IPS-18a (cell line): ENCODE measurements around the gene SLC17A3.

ENCODE experiments used
- H3K27ac ChIP-seq: one replicate; pipeline ENCODE4 v1.5.1; 2013; ENCODE audit warnings: low read length
- H3K27me3 ChIP-seq: one replicate; pipeline ENCODE4 v1.6.1; 2013; ENCODE audit warnings: mild to moderate bottlenecking, low read length; ENCODE audit not compliant: control insufficient read depth, insufficient read depth
- H3K36me3 ChIP-seq: one replicate; pipeline ENCODE4 v1.6.1; 2013; ENCODE audit warnings: low read depth, low read length; ENCODE audit not compliant: control insufficient read depth
- H3K4me1 ChIP-seq: one replicate; pipeline ENCODE4 v1.6.1; 2013; ENCODE audit warnings: low read depth, low read length; ENCODE audit not compliant: control insufficient read depth
- H3K4me3 ChIP-seq: one replicate; pipeline ENCODE4 v1.5.1; 2013; ENCODE audit warnings: low read length
- H3K9ac ChIP-seq: one replicate; pipeline ENCODE4 v1.6.1; 2013; ENCODE audit warnings: mild to moderate bottlenecking, low read length, moderate library complexity
- H3K9me3 ChIP-seq: one replicate; pipeline ENCODE4 v1.6.1; 2013; ENCODE audit warnings: low read depth, low read length; ENCODE audit not compliant: control insufficient read depth

Gene SLC17A3

GRCh38 chr6:25886066-25886465, 12.0 kb upstream of the SLC17A3 start:
- H3K9ac ChIP-seq, result no peak overlapping the region
- no peaks in the 10 kb centered on the region for H3K36me3 ChIP-seq
- H3K4me1 ChIP-seq, result no peaks in the 10 kb centered on the region
- no peaks in the 10 kb centered on the region for H3K27me3 ChIP-seq
- no peak overlapping the region for H3K27ac ChIP-seq
- H3K4me3 ChIP-seq, result no peak overlapping the region
- no peaks in the 10 kb centered on the region for H3K9me3 ChIP-seq

GRCh38 chr6:25883991-25884390, 9.9 kb upstream of the SLC17A3 start:
- Histone ChIP-seq H3K27me3 (no peaks in the 10 kb centered on the region), H3K9ac (no peak overlapping the region), H3K27ac (no peak overlapping the region), H3K36me3 (no peaks in the 10 kb centered on the region), H3K4me3 (no peak overlapping the region), H3K4me1 (no peaks in the 10 kb centered on the region), H3K9me3 (no peaks in the 10 kb centered on the region)

GRCh38 chr6:25883536-25883935, 9.5 kb upstream of the SLC17A3 start:
- no peak overlapping the region for H3K27ac ChIP-seq
- no peaks in the 10 kb centered on the region for H3K27me3 ChIP-seq
- H3K9me3 ChIP-seq, result no peaks in the 10 kb centered on the region
- no peak overlapping the region for H3K4me3 ChIP-seq
- H3K36me3 ChIP-seq, result no peaks in the 10 kb centered on the region
- no peak overlapping the region for H3K9ac ChIP-seq
- no peaks in the 10 kb centered on the region for H3K4me1 ChIP-seq

- no peaks in the 10 kb centered on the region for H3K27me3 ChIP-seq
- no peaks in the 10 kb centered on the region for H3K4me1 ChIP-seq
- H3K4me3 ChIP-seq, result no peak overlapping the region
- H3K36me3 ChIP-seq, result no peaks in the 10 kb centered on the region
- no peak overlapping the region for H3K27ac ChIP-seq
- H3K9me3 ChIP-seq, result no peaks in the 10 kb centered on the region
- no peak overlapping the region for H3K9ac ChIP-seq
Observed at GRCh38 chr6:25882051-25882496, 8.0 kb upstream of the SLC17A3 start.

- Histone ChIP-seq H3K4me1 (no peaks in the 10 kb centered on the region), H3K9ac (no peak overlapping the region), H3K27me3 (no peaks in the 10 kb centered on the region), H3K36me3 (no peaks in the 10 kb centered on the region), H3K9me3 (no peaks in the 10 kb centered on the region), H3K4me3 (no peak overlapping the region), H3K27ac (no peak overlapping the region)
Observed at GRCh38 chr6:25880601-25881000, 6.6 kb upstream of the SLC17A3 start.

GRCh38 chr6:25878721-25879322, 4.8 kb upstream of the SLC17A3 start:
- H3K4me3 ChIP-seq, result no peak overlapping the region
- H3K27ac ChIP-seq, result no peak overlapping the region
- H3K4me1 ChIP-seq, result no peaks in the 10 kb centered on the region
- no peak overlapping the region for H3K9ac ChIP-seq
- no peaks in the 10 kb centered on the region for H3K36me3 ChIP-seq
- H3K9me3 ChIP-seq, result no peaks in the 10 kb centered on the region
- H3K27me3 ChIP-seq, result no peaks in the 10 kb centered on the region

- Histone ChIP-seq H3K9ac (no peak overlapping the region), H3K27me3 (no peaks in the 10 kb centered on the region), H3K27ac (no peak overlapping the region), H3K36me3 (no peaks in the 10 kb centered on the region), H3K4me1 (no peaks in the 10 kb centered on the region), H3K4me3 (no peak overlapping the region), H3K9me3 (no peaks in the 10 kb centered on the region)
Observed at GRCh38 chr6:25875926-25876602, 2.0 kb upstream of the SLC17A3 start.

- Histone ChIP-seq H3K4me1 (no peaks in the 10 kb centered on the region), H3K27ac (no peak overlapping the region), H3K36me3 (no peaks in the 10 kb centered on the region), H3K9me3 (no peaks in the 10 kb centered on the region), H3K27me3 (no peaks in the 10 kb centered on the region), H3K4me3 (no peak overlapping the region), H3K9ac (no peak overlapping the region)
Observed at GRCh38 chr6:25875563-25875905, 1.5 kb upstream of the SLC17A3 start.

- Histone ChIP-seq H3K27ac (no peak overlapping the region), H3K27me3 (no peaks in the 10 kb centered on the region), H3K9me3 (no peaks in the 10 kb centered on the region), H3K9ac (no peak overlapping the region), H3K36me3 (no peaks in the 10 kb centered on the region), H3K4me3 (no peak overlapping the region), H3K4me1 (no peaks in the 10 kb centered on the region)
Observed at GRCh38 chr6:25874822-25875562, 949 bp upstream of the SLC17A3 start.

GRCh38 chr6:25872814-25873213, 1.2 kb downstream of the SLC17A3 start:
- no peaks in the 10 kb centered on the region for H3K9me3 ChIP-seq
- H3K27me3 ChIP-seq, result no peaks in the 10 kb centered on the region

GRCh38 chr6:25869840-25870239, 4.2 kb downstream of the SLC17A3 start:
- Histone ChIP-seq H3K4me3 (no peak overlapping the region), H3K27me3 (no peaks in the 10 kb centered on the region), H3K9ac (no peak overlapping the region), H3K27ac (no peak overlapping the region), H3K9me3 (no peaks in the 10 kb centered on the region), H3K4me1 (no peaks in the 10 kb centered on the region), H3K36me3 (no peaks in the 10 kb centered on the region)

More at GRCh38 chr6:25872814-25873213, 1.2 kb downstream of the SLC17A3 start:
- H3K27ac ChIP-seq, result no peak overlapping the region
- no peak overlapping the region for H3K4me3 ChIP-seq
- H3K9ac ChIP-seq, result no peak overlapping the region
- H3K36me3 ChIP-seq, result no peaks in the 10 kb centered on the region
- no peaks in the 10 kb centered on the region for H3K4me1 ChIP-seq
